Measurements from ENCODE around the gene LOXL3.
A peak's percentile ranks its signal among the peaks of the same experiment; 100 is the strongest.

LOXL3 gene

DNA sequence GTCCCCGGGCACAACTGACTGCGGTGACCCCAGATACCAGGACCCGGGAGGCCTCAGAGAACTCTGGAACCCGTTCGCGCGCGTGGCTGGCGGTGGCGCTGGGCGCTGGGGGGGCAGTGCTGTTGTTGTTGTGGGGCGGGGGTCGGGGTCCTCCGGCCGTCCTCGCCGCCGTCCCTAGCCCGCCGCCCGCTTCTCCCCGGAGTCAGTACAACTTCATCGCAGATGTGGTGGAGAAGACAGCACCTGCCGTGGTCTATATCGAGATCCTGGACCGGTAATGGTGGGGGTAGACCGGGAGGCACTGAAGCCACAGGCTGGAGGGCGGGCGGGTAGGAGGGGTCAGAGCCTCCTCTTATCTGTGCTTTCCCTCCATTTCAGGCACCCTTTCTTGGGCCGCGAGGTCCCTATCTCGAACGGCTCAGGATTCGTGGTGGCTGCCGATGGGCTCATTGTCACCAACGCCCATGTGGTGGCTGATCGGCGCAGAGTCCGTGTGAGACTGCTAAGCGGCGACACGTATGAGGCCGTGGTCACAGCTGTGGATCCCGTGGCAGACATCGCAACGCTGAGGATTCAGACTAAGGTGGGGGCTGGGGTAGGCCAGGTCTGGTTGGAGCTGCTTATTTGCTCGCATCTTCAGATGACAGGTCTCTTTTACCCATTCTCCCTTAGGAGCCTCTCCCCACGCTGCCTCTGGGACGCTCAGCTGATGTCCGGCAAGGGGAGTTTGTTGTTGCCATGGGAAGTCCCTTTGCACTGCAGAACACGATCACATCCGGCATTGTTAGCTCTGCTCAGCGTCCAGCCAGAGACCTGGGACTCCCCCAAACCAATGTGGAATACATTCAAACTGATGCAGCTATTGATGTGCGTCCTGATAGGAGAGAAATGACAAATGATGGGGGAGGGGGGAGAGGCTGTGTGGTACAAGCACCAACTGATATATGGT is 23.2 kb downstream of the LOXL3 start:
- Histone ChIP-seq H3K4me2 (ENCODE audit: low read length) (peak overlapping the region; percentile 94), H3K4me1 (ENCODE audit: control insufficient read depth, low read length) (peaks cover 43% of the 10 kb centered on the region), H3F3A (ENCODE audit: control insufficient read depth, insufficient read depth) (peaks cover 11% of the 10 kb centered on the region), H3K9me3 (ENCODE audit: control insufficient read depth, insufficient read depth, low read length) (no peaks in the 10 kb centered on the region), H3K27me3 (ENCODE audit: control insufficient read depth, low read length) (no peaks in the 10 kb centered on the region), H3K9me2 (replicated peaks; ENCODE audit: control insufficient read depth, low read length) (no peaks in the 10 kb centered on the region), H3K79me2 (ENCODE audit: control insufficient read depth, low read length) (peaks cover 48% of the 10 kb centered on the region), H3K4me3 (ENCODE audit: low read length) (peak overlapping the region; percentile 99), H3K27ac (ENCODE audit: low read depth, low read length) (peak overlapping the region; percentile 68), H3K36me3 (ENCODE audit: control insufficient read depth, low read length) (peaks cover 66% of the 10 kb centered on the region), H4K20me1 (ENCODE audit: control insufficient read depth, insufficient read depth, low read depth, low read length) (no peaks in the 10 kb centered on the region)
- TF ChIP-seq, protein P1, sequence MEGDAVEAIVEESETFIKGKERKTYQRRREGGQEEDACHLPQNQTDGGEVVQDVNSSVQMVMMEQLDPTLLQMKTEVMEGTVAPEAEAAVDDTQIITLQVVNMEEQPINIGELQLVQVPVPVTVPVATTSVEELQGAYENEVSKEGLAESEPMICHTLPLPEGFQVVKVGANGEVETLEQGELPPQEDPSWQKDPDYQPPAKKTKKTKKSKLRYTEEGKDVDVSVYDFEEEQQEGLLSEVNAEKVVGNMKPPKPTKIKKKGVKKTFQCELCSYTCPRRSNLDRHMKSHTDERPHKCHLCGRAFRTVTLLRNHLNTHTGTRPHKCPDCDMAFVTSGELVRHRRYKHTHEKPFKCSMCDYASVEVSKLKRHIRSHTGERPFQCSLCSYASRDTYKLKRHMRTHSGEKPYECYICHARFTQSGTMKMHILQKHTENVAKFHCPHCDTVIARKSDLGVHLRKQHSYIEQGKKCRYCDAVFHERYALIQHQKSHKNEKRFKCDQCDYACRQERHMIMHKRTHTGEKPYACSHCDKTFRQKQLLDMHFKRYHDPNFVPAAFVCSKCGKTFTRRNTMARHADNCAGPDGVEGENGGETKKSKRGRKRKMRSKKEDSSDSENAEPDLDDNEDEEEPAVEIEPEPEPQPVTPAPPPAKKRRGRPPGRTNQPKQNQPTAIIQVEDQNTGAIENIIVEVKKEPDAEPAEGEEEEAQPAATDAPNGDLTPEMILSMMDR (IDR thresholded peaks at IDR 0.05; ENCODE audit: low read depth, low read length, poor library complexity, severe bottlenecking), result no peak
- no peak for TF ChIP-seq EZH2phosphoT487 (IDR thresholded peaks at IDR 0.05; ENCODE audit: borderline replicate concordance, low read length)

DNA sequence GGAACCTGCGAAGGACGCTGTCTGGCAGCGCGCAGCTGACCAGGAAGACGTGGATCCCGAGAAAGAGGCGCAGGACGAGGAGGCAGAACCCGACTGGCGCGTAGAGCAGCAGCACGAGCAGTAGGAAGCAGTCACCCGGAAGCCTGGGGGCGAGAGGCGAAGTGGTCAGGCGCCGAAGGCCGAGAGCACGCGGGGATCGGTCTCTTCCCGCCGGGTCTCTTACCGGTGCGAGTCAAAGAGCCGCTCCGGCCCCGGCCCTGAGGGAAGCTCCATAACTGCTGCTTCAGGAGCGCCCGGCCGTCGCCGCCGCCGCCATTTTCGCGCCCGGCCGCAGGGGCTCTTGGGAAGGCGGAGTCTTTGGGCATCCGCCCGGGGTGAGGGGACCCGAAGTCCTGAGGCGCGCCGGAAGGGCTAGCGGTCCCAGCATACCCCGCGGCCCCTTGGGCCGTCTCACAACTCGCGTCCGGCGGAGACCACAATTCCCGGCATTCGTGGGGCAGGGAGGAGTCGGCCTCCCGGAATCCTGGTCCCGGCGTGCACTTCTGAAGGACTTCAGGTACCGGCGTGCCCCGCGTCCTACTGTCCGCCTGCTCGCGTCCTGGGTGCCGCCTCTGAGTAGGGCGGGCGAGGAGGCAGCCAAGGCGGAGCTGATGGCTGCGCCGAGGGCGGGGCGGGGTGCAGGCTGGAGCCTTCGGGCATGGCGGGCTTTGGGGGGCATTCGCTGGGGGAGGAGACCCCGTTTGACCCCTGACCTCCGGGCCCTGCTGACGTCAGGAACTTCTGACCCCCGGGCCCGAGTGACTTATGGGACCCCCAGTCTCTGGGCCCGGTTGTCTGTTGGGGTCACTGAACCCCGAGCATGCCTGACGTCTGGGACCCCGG is 24.1 kb downstream of the LOXL3 start, which contains the start of the genes AUP1 and HTRA2:
TSS of gene AUP1 (minus strand) at position 350 of the 882 bp plus-strand sequence. CDS start at position 273, 77 bp downstream.
TSS of gene HTRA2 (plus strand) at position 577 of the 882 bp plus-strand sequence. CDS start at position 651, 74 bp downstream.
- Histone ChIP-seq H3K9me3 (ENCODE audit: control insufficient read depth, insufficient read depth, low read length) (no peaks in the 10 kb centered on the region), H3K4me2 (ENCODE audit: low read length) (peak within 1 kb of the TSS; percentile 94), H3K4me3 (ENCODE audit: low read length) (peak within 1 kb of the TSS; percentile 99), H3K79me2 (ENCODE audit: control insufficient read depth, low read length) (peaks cover 48% of the 10 kb centered on the region), H3K27ac (ENCODE audit: low read depth, low read length) (peak within 1 kb of the TSS; percentile 68), H3F3A (ENCODE audit: control insufficient read depth, insufficient read depth) (peaks cover 11% of the 10 kb centered on the region), H3K9me2 (replicated peaks; ENCODE audit: control insufficient read depth, low read length) (no peaks in the 10 kb centered on the region), H3K36me3 (ENCODE audit: control insufficient read depth, low read length) (peaks cover 72% of the 10 kb centered on the region), H4K20me1 (ENCODE audit: control insufficient read depth, insufficient read depth, low read depth, low read length) (no peaks in the 10 kb centered on the region), H3K27me3 (ENCODE audit: control insufficient read depth, low read length) (no peaks in the 10 kb centered on the region), H3K4me1 (ENCODE audit: control insufficient read depth, low read length) (peaks cover 43% of the 10 kb centered on the region)
- TF ChIP-seq, protein P1 (IDR thresholded peaks at IDR 0.05; ENCODE audit: low read depth, low read length, poor library complexity, severe bottlenecking), result no peak
- TF ChIP-seq EZH2phosphoT487 (IDR thresholded peaks at IDR 0.05; ENCODE audit: borderline replicate concordance, low read length), result no peak

DNA sequence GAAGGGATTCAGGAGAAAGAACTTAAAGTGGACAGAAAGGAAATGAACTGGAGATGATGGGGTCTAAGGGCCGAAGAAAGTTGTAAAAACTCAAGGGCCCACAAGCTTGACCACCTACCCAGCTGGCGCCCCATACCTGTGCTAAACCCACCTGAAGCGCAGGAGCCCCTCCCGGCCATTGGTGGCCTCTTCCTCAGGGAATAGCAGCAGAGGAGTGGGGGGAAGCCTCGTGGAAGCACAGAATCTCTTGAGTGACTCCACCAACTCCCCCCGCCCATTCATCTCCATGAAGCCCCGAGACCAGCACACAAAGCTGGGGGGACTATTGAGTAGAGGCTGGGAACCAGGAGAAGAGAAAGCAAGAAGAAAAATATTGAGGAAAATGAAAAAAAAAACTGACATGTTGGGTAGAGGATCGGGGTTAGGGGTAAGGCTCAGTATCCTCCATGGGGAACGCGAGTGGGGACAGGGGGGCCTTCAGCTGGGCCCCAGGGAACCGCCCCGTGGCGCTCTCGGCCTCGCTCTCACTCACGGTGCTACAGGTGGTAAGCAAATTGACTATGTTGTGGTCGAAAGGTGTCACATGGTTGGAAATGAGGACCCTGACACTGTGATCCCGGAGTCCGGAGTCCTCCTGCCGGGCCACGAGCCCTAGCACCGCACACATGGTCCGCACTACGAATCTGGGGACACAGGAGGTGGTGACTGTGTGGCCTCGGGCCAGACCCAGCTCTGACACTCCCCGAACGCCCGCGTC is 25.0 kb downstream of the LOXL3 start:
- Histone ChIP-seq H3F3A (ENCODE audit: control insufficient read depth, insufficient read depth) (peaks cover 11% of the 10 kb centered on the region), H3K27ac (ENCODE audit: low read depth, low read length) (peak overlapping the region; percentile 68), H3K79me2 (ENCODE audit: control insufficient read depth, low read length) (peaks cover 48% of the 10 kb centered on the region), H3K4me3 (ENCODE audit: low read length) (peak overlapping the region; percentile 99), H3K4me1 (ENCODE audit: control insufficient read depth, low read length) (peaks cover 43% of the 10 kb centered on the region), H3K9me2 (replicated peaks; ENCODE audit: control insufficient read depth, low read length) (no peaks in the 10 kb centered on the region), H4K20me1 (ENCODE audit: control insufficient read depth, insufficient read depth, low read depth, low read length) (no peaks in the 10 kb centered on the region), H3K9me3 (ENCODE audit: control insufficient read depth, insufficient read depth, low read length) (no peaks in the 10 kb centered on the region), H3K4me2 (ENCODE audit: low read length) (peak overlapping the region; percentile 94), H3K36me3 (ENCODE audit: control insufficient read depth, low read length) (peaks cover 72% of the 10 kb centered on the region), H3K27me3 (ENCODE audit: control insufficient read depth, low read length) (no peaks in the 10 kb centered on the region)
- no peak for TF ChIP-seq EZH2phosphoT487 (IDR thresholded peaks at IDR 0.05; ENCODE audit: borderline replicate concordance, low read length)
- TF ChIP-seq, protein P1 (IDR thresholded peaks at IDR 0.05; ENCODE audit: low read depth, low read length, poor library complexity, severe bottlenecking), result peak; percentile 32

Measured in DOHH2 (cell line).